Subcutaneous adipose tissue (tissue), 4 donors: ENCODE measurements around the gene EGR4. TPM values are rescaled to one million over a fixed set of nuclear protein-coding genes. Genes with fewer than 3 reads are reported as not detected.

Experiments used
- total RNA-seq, 4 donors: library from RNA; depleted of rRNA; stranded (reverse); fragments of >200 nt; gene quantifications; one replicate each; pipeline ENCODE4 v1.1.0, GENCODE V29; 2016
- TF ChIP-seq, protein P1 (sequence below): fragments of 450-650 bp; IDR thresholded peaks from one replicate; pipeline ENCODE4 v1.5.1; 2016; ENCODE audit warnings: low read depth, mild to moderate bottlenecking, control low read depth, antibody characterized with exemption, moderate library complexity

The EGR4 gene
- total RNA-seq, 4 donors from 2014 or later = not detected

DNA sequence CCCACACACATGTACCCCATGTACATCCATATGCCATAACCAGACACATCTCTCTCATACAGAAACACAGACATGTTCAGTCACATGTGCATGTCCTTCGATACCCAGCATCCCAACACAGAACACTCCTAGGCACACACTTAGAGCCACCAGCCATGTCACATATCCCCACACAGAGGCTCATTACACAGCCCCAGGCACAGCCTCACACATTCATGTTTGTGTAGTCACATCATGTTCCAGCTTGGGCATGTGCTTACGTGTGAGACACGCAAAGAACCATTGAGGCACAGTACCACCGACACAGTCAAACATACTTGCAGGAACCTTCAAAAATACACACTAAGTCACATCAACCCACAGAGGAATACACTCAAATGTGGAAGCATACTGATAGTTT, 26.3 kb downstream of the EGR4 start:
- TF ChIP-seq, protein P1, sequence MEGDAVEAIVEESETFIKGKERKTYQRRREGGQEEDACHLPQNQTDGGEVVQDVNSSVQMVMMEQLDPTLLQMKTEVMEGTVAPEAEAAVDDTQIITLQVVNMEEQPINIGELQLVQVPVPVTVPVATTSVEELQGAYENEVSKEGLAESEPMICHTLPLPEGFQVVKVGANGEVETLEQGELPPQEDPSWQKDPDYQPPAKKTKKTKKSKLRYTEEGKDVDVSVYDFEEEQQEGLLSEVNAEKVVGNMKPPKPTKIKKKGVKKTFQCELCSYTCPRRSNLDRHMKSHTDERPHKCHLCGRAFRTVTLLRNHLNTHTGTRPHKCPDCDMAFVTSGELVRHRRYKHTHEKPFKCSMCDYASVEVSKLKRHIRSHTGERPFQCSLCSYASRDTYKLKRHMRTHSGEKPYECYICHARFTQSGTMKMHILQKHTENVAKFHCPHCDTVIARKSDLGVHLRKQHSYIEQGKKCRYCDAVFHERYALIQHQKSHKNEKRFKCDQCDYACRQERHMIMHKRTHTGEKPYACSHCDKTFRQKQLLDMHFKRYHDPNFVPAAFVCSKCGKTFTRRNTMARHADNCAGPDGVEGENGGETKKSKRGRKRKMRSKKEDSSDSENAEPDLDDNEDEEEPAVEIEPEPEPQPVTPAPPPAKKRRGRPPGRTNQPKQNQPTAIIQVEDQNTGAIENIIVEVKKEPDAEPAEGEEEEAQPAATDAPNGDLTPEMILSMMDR = no peak

DNA sequence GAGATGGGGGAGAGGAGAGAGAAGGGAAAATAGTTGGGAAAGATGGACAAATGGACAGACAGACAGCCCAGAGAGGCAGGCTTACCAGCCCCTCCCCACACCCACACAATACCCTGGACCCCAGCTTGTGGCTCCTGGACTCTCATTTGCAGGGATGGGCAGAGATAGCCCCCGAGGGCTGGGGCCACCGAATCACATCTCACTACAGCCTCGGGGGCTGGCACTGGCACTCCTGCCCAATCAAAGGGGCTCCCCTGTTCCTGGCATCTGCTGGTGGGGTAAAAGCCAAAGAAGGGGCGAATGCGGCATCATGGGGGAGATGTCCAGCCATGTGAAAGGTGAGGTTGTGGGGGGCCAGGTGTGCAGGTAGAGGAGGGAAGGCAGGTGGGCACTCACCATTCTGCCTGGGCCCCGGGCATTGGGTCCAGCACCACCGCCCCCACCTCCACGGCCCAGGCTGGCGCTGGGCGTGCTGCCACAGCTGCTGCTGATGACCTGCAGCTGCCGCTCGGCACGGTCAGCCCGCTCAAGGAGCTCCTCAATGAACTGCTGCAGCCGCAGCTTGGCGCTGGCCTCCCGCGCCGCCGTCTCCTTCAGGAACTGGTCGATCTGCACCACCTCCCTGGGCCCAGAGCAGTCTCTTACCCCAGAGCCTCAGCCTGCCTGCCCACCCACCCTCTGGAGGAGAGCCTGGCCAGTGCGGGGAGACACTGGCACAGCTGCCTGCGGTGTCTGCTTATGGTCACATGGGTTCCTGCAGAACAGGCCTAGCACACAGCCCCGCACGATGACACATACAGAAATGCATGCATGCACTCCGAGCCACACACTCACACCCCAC, 27.1 kb downstream of the EGR4 start:
- TF ChIP-seq, protein P1 = no peak

DNA sequence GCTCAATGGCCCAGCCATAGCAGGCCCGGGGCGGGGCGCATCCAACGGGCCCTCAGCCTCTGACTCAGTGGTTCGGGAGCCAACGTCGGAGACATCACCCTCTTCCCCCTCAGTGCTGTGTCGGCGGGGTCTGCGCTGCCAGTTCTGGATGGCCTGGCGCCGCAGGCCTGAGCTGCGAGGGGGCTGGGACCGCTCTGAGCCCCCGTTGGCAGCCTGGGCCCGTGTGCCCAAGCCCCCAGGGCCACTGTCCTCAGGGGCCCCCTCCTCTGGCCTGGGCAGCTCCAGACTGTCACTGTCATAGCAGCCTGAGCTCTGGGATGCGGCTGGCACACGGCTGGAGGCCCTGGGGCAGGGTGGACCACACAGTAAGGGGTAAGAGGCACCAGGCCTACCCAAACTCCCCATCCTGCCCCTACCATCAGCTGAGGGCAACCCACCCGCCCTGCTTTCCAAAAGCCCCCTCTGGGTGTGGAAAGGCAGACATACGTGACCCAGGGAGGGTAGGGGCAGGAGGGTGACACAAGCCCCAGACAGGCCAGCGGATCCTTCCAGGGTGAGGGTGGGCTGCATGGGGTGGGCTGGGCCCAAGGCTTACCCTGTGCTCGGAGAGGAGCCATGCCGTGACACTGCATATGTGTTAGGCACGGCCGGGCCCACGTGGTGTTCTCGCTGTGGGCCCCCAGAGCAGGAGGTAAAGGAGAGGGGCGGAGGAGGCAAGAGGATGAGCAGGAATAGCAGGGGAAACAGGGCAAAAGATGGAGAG, 27.9 kb downstream of the EGR4 start:
- TF ChIP-seq, protein P1 = no peak

DNA sequence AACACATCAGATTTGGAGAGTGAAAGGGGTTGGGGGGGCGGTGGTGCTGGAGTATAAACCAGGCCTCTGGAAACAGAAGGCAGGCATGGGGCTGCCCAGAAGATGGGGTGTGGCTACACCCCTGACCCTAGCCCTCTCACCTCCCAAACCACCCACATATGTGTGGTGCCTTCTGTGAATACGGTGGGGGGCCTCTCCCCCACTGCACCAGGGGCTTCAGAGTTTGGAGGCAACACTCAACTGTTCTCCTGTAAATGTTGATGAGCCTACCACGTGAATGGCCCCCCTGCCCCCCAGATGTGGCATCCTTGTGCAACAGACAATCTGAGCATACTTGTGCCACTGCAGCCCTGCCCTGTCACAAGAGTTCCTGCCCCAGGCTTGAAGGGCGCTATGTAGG, 28.6 kb downstream of the EGR4 start:
- TF ChIP-seq, protein P1 = no peak

DNA sequence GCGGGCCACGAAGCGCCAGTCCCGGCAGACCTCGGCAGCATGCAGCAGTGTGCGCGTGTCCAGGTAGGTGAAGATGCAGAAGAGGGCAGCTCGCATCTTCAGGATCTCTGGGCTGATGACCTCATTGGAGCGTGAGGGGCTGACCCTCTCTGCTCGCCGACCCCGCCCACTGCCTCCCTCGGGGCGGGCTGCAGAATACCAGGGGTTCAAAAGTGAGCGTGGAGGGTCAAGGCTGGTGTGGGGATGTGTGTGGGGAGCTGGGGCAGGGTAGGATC, 29.1 kb downstream of the EGR4 start:
- TF ChIP-seq, protein P1 = no peak

DNA sequence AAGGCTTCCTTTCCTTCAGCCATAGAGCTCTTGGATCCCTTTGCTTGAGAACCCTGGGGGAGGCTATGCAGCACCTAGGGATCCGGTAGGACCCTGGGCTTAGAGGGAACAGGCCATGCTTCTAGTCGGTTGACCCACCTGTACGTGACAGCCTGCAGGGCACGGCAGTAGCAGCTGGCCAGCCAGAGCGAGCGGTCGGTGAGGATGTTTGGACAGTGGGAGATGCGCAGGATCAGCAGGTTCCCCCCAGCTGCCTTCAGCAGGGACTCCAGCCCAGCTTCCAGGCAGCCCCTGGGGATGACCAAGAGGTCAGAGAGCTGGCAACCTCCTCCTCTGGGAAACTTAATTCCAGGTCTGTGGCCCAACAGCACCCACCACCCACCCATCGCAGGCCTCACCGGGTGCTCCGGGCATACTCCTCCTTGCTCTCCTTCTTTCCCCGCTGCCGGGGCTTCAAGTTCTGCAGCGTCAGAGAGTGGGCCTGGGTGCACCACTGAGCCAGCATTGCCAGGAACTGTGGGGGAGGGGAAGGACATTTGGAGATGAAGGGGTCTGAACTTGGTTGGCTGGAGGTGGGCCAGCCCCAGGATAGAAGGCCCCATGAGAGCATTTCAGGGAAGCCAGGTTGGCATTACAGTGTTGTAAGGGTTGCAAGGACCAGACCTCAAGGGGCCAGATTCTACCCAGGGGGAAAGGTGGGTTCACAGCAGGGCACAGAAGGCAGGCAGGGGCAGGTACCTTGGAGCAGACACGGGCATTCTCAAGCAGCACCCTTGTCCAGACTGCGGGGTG, 29.6 kb downstream of the EGR4 start:
- TF ChIP-seq, protein P1 = no peak
